Measurements from ENCODE around the gene DNAH10. TPM values are rescaled to one million over a fixed set of nuclear protein-coding genes. Genes with fewer than 3 reads are reported as not detected.

The DNAH10 gene
- total and polyA plus RNA-seq, 9 donors: 0.05 to 20.2 (median 0.72) TPM

DNA sequence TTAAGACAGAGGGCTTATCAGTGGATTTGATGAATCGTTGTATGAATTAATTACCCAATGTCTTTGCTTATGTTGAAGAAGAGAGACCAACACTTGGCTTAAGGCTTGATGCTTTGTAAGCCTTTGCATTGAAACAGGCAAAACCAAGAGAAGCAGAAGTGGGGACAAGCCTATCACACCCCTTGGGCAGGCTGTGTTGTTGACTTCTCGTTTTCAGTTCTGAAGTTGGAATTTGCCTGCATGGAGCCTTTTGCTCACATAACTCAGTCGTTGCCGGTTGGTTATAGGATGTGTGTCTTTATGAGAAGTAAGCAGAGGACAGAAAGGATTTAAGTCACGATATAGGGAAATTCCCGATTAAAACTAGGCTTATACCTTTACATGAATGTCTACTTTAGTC, 115.9 kb downstream of the DNAH10 start:
- no peak for DNase-seq
- Histone ChIP-seq H3K4me3 (no peak overlapping the region), H3K36me3 (no peaks in the 10 kb centered on the region), H3K27me3 (no peaks in the 10 kb centered on the region), H3K27ac (no peak overlapping the region), H3K4me1 (ENCODE audit: insufficient read depth) (no peaks in the 10 kb centered on the region), H3K9me3 (no peaks in the 10 kb centered on the region)
- intact Hi-C loops (cut with DNase I): no loop called here
- WGBS, 3 donors: 80 to 86% (median 81%) methylated on average over 6 of the region's 6 CpGs
- TF ChIP-seq POLR2A (IDR thresholded peaks at IDR 0.05) (no peak), EP300 (IDR thresholded peaks at IDR 0.05) (no peak)
- TF ChIP-seq, protein P1, sequence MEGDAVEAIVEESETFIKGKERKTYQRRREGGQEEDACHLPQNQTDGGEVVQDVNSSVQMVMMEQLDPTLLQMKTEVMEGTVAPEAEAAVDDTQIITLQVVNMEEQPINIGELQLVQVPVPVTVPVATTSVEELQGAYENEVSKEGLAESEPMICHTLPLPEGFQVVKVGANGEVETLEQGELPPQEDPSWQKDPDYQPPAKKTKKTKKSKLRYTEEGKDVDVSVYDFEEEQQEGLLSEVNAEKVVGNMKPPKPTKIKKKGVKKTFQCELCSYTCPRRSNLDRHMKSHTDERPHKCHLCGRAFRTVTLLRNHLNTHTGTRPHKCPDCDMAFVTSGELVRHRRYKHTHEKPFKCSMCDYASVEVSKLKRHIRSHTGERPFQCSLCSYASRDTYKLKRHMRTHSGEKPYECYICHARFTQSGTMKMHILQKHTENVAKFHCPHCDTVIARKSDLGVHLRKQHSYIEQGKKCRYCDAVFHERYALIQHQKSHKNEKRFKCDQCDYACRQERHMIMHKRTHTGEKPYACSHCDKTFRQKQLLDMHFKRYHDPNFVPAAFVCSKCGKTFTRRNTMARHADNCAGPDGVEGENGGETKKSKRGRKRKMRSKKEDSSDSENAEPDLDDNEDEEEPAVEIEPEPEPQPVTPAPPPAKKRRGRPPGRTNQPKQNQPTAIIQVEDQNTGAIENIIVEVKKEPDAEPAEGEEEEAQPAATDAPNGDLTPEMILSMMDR (IDR thresholded peaks at IDR 0.05): no peak

DNA sequence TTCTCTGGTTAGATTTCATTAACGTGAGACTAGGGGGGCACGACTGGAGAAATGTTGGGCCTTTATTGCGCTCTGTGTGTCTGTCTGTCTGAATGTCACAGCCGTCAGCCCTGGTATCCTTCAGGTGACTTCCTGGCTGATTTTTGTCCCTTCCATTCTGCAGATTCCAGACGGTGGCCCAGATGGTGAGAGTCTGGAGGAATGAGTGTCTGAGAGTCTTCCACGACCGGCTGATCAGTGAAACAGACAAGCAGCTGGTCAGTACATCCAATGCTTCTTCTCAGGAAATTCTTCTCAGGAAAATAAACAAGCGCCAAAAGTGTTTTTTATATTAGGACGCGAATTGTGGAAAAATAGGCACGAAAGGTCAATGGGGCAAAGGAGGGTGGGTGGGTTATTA, 117.0 kb downstream of the DNAH10 start:
- no peak for DNase-seq
- H3K4me3 ChIP-seq: no peak overlapping the region
- H3K27me3 ChIP-seq: no peaks in the 10 kb centered on the region
- TF ChIP-seq POLR2A (IDR thresholded peaks at IDR 0.05) (no peak), EP300 (IDR thresholded peaks at IDR 0.05) (no peak)
- TF ChIP-seq, protein P1 (IDR thresholded peaks at IDR 0.05): no peak
- no peaks in the 10 kb centered on the region for H3K4me1 ChIP-seq (ENCODE audit: insufficient read depth)
- H3K36me3 ChIP-seq: no peaks in the 10 kb centered on the region
- intact Hi-C loops (cut with DNase I): no loop called here
- 56 to 60% (median 58%) methylated on average over 11 of the region's 11 CpGs for WGBS, 3 donors
- no peak overlapping the region for H3K27ac ChIP-seq
- H3K9me3 ChIP-seq: no peaks in the 10 kb centered on the region

DNA sequence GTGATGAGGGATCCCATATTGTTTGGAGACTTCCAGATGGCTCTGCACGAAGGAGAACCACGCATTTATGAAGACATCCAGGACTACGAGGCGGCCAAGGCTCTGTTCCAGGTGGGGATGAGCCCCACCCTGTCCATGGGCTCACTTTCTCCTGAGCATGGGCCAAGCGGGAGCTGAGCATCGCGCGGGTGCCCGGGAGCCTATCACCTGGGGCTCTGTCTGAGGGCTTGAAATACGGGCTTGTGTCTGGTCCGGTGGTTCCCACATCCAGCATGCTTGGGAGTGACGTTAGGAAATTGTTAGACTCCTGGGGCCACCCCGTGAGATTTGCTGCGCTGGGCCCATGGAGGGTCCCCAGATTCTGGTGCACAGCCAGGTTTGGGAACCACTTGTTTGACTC, 117.6 kb downstream of the DNAH10 start:
- Histone ChIP-seq H3K36me3 (no peaks in the 10 kb centered on the region), H3K27ac (no peak overlapping the region), H3K4me1 (ENCODE audit: insufficient read depth) (no peaks in the 10 kb centered on the region), H3K27me3 (no peaks in the 10 kb centered on the region), H3K4me3 (no peak overlapping the region), H3K9me3 (no peaks in the 10 kb centered on the region)
- intact Hi-C loops (cut with DNase I): loop anchor here in 1 of 4 donors (10.0 kb wide), 1 partner anchor 325 kb away; no protein-coding TSS in a partner anchor
- 88 to 93% (median 92%) methylated on average over 14 of the region's 14 CpGs for WGBS, 3 donors
- TF ChIP-seq POLR2A (IDR thresholded peaks at IDR 0.05): no peak
- TF ChIP-seq, protein P1 (IDR thresholded peaks at IDR 0.05): no peak
- TF ChIP-seq EP300 (IDR thresholded peaks at IDR 0.05): no peak
- DNase-seq: no peak

DNA sequence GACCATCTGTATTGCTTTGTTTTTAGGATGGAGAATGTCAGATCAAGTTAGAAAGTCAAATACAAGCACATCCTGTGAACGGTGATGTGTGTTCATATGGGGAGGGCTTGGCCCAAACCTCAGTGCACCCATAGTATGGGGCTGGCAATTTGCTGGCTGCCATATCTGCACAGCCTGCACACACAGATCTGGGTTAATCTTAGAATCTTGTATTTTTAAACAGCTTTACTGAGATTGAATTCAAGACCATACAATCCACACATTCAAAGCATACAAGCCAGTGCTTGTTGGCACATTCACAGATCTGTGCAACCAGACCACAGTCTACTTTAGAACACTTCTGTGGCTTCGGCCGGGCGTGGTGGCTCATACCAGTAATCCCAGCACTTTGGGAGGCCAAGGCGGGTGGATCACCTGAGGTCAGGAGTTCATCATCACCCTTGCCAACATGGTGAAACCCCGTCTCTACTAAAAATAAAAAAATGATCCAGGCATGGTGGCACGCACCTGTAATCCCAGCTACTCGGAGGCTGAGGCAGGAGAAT, 120.1 kb downstream of the DNAH10 start:
- Histone ChIP-seq H3K27ac (no peak overlapping the region), H3K4me3 (no peak overlapping the region), H3K4me1 (ENCODE audit: insufficient read depth) (no peaks in the 10 kb centered on the region), H3K36me3 (no peaks in the 10 kb centered on the region), H3K9me3 (no peaks in the 10 kb centered on the region), H3K27me3 (no peaks in the 10 kb centered on the region)
- no peak for DNase-seq
- 74 to 82% (median 79%) methylated on average over 8 of the region's 8 CpGs for WGBS, 3 donors
- intact Hi-C loops (cut with DNase I): loop anchor here in 1 of 4 donors (10.0 kb wide), 1 partner anchor 327 kb away; no protein-coding TSS in a partner anchor
- TF ChIP-seq POLR2A (IDR thresholded peaks at IDR 0.05) (no peak), EP300 (IDR thresholded peaks at IDR 0.05) (no peak)
- TF ChIP-seq, protein P1 (IDR thresholded peaks at IDR 0.05): no peak
